ENCODE data around the gene CFAP74. TPM values are rescaled to one million over a fixed set of nuclear protein-coding genes. Genes with fewer than 3 reads are reported as not detected.

CFAP74 gene
- total RNA-seq, 2 experiments from 2014 or later, result 0.38 to 0.41 TPM

DNA sequence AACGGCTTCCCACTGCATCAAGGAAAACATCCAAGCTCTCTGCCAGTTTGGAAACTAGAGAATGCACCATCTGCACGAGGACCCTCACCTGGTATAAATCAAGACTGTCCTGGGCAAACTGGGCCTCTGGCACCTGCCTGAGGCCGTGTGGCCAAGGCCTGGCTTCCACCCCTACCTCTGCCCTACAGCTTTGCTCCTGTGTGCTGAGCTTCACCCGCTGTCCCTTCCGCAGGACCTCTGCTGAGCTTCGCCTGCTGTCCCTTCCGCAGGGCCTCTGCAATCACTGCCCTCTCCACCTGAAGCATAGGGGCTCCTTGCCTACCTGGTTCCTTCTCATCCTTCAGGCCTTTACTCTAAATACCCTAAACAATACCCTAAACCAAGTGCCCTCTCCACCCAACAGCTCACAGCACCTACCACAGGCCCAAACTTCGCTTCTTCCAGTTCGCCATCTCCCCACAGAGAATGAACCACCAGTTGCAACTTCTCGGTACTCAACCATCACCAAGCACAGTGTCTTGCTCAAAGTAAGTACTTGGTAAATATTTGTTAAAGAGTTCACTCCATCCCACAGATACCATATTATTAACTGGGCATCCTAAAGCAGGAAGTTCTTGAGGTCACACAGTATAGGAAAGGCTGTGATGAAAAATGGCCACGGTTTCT, 131.1 kb downstream of the CFAP74 start:
- peaks cover 67% of the 10 kb centered on the region for H3K4me1 Mint-ChIP-seq (ENCODE audit: low read depth)
- H3K9me3 Mint-ChIP-seq, result no peaks in the 10 kb centered on the region
- ATAC-seq (no peak), DNase-seq (no peak)
- peak overlapping the region; percentile 4 for H3K27ac Mint-ChIP-seq
- no peak overlapping the region for H3K4me3 Mint-ChIP-seq
- intact Hi-C loops (cut with micrococcal nuclease), result no loop called here
- H3K36me3 Mint-ChIP-seq (ENCODE audit: low read depth), result peaks cover 62% of the 10 kb centered on the region
- TF ChIP-seq, protein P1, sequence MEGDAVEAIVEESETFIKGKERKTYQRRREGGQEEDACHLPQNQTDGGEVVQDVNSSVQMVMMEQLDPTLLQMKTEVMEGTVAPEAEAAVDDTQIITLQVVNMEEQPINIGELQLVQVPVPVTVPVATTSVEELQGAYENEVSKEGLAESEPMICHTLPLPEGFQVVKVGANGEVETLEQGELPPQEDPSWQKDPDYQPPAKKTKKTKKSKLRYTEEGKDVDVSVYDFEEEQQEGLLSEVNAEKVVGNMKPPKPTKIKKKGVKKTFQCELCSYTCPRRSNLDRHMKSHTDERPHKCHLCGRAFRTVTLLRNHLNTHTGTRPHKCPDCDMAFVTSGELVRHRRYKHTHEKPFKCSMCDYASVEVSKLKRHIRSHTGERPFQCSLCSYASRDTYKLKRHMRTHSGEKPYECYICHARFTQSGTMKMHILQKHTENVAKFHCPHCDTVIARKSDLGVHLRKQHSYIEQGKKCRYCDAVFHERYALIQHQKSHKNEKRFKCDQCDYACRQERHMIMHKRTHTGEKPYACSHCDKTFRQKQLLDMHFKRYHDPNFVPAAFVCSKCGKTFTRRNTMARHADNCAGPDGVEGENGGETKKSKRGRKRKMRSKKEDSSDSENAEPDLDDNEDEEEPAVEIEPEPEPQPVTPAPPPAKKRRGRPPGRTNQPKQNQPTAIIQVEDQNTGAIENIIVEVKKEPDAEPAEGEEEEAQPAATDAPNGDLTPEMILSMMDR (IDR thresholded peaks at IDR 0.05), result no peak
- CTCF ChIA-PET, result interaction anchor here (0.8 to 1.2 kb wide), 2 partner anchors 24 to 34 kb away, joined by 3 read pairs; no protein-coding TSS in a partner anchor
- POLR2A ChIA-PET, result interaction anchor here (0.9 kb wide), 1 partner anchor 15 kb away, joined by 3 read pairs; no protein-coding TSS in a partner anchor
- H3K27me3 Mint-ChIP-seq, result no peaks in the 10 kb centered on the region

Other genes with a start within 250 kb of the CFAP74 start
- gene NADK, start 225.3 kb downstream of the CFAP74 start, total RNA-seq, result 10 to 100 TPM; 57.3 to 65.6 TPM
- 100 to 1,000 TPM; 318 to 330 TPM for gene GNB1, start 112.7 kb downstream of the CFAP74 start, total RNA-seq
- gene CALML6, start 88.5 kb downstream of the CFAP74 start, total RNA-seq, result under 1 TPM; 0.47 to 0.76 TPM
- 1 to 10 TPM; 2.1 to 2.2 TPM for gene TMEM52, start 84.5 kb downstream of the CFAP74 start, total RNA-seq
- not detected for gene GABRD, start 15.6 kb upstream of the CFAP74 start, total RNA-seq
- 10 to 100 TPM; 15.4 to 15.7 TPM for gene PRKCZ, start 46.6 kb upstream of the CFAP74 start, total RNA-seq
- 10 to 100 TPM; 64.7 to 71.7 TPM for gene FAAP20, start 191.0 kb upstream of the CFAP74 start, total RNA-seq
- gene SKI, start 224.5 kb upstream of the CFAP74 start, total RNA-seq, result 10 to 100 TPM; 27.5 to 28.3 TPM

All from activated CD8-positive, alpha-beta T cell treated with anti-CD3 and anti-CD28 coated beads for 36 hours (primary cell).